ENCODE results near the gene KREMEN2. TPM values are rescaled to one million over a fixed set of nuclear protein-coding genes. Genes with fewer than 3 reads are reported as not detected.

KREMEN2 gene
- total and polyA plus RNA-seq, 9 of the 15 experiments (the other 6 are each of a cell fraction or from before 2014, with no cell fraction given) = 0.04 to 7.7 (median 1.5) TPM; not detected in 1

- Histone ChIP-seq H3K27me3 (ENCODE audit: control insufficient read depth in 2 of 2, insufficient read depth in 2 of 2, low read length in 2 of 2) (no peaks in the 10 kb centered on the region), H3K27ac (ENCODE audit: extremely low read depth, low read depth, low read length) (no peak overlapping the region), H3K9me1 (ENCODE audit: control insufficient read depth, insufficient read depth, low read length) (no peaks in the 10 kb centered on the region), H3K36me3 (ENCODE audit: control insufficient read depth, insufficient read depth, low read length) (peaks cover 26% of the 10 kb centered on the region; the same call in 1 of the 3 replicates), H3K4me3 (no peak overlapping the region), H3K9ac (ENCODE audit: insufficient read depth in 1 of 2, low read depth in 2 of 2, low read length in 2 of 2) (no peak overlapping the region), H2AFZ (ENCODE audit: low read depth, low read length) (no peak overlapping the region), H3K4me2 (ENCODE audit: insufficient read depth, low read length) (no peak overlapping the region), H3K9me3 (replicated peaks; ENCODE audit: control insufficient read depth, insufficient read depth, low read depth, low read length) (no peaks in the 10 kb centered on the region), H3K79me2 (ENCODE audit: control insufficient read depth, insufficient read depth, low read length) (no peaks in the 10 kb centered on the region), H4K20me1 (replicated peaks; ENCODE audit: control insufficient read depth, insufficient read depth, low read length) (no peaks in the 10 kb centered on the region), H3K4me1 (replicated peaks in 1 of 2; ENCODE audit: control insufficient read depth in 2 of 2, insufficient read depth in 2 of 2, low read length in 2 of 2) (peaks cover 3 to 14% of the 10 kb centered on the region in 2 experiments; a peak in 3 of 5 replicates)
- CTCF ChIA-PET (ENCODE audit: low intra/inter-chr PET ratio) = interaction anchor here (0.7 kb wide), 1 partner anchor 91 kb away, joined by 4 read pairs; no protein-coding TSS in a partner anchor
- intact Hi-C loops (cut with micrococcal nuclease) (no loop called here), in situ Hi-C loops (cut with MboI) (no loop called here)
- 93% methylated on average over 14 of the region's 14 CpGs for WGBS (ENCODE audit: insufficient coverage, low coverage, missing lambda C conversion rate)
- FAIRE-seq = no peak
- POLR2A ChIA-PET = interaction anchor here (0.6 kb wide), 1 partner anchor 85 kb away, joined by 5 read pairs; no protein-coding TSS in a partner anchor
- DNase-seq (ENCODE audit: extremely low read depth in 1 of 4, low spot score in 3 of 4) = no peak
- no TSS peak for BruUV-seq (replicated peaks)
- ATAC-seq = no peak
- TF ChIP-seq SMC3 (conservative IDR thresholded peaks at IDR 0.05; ENCODE audit: insufficient read depth, low read depth, low read length) = no peak
- no peak for TF ChIP-seq NCOA6 (IDR thresholded peaks at IDR 0.05)
- TF ChIP-seq ATF7 (IDR thresholded peaks at IDR 0.05) = no peak
- no peak for TF ChIP-seq ZNF140 (CRISPR knock-in tag; IDR thresholded peaks at IDR 0.05)
- TF ChIP-seq ATF3 (IDR thresholded peaks at IDR 0.05) = no peak
- TF ChIP-seq ATF3 (CRISPR knock-in tag; conservative IDR thresholded peaks at IDR 0.05) = no peak
- TF ChIP-seq CREB3 (tag; conservative IDR thresholded peaks at IDR 0.05; ENCODE audit: low read depth) = no peak
- no peak for TF ChIP-seq XRCC5 (IDR thresholded peaks at IDR 0.05; ENCODE audit: low read depth, low read length)
- TF ChIP-seq PHB (CRISPR knock-in tag; IDR thresholded peaks at IDR 0.05) = no peak
- no peak for TF ChIP-seq ZNF311 (CRISPR knock-in tag; IDR thresholded peaks at IDR 0.05)
- TF ChIP-seq ZNF655 (CRISPR knock-in tag; IDR thresholded peaks at IDR 0.05) = no peak
- no peak for TF ChIP-seq AFF4 (CRISPR knock-in tag; IDR thresholded peaks at IDR 0.05)
- TF ChIP-seq TBL1XR1 (IDR thresholded peaks at IDR 0.05; ENCODE audit: low read length in 2 of 2) = no peak
- no peak for TF ChIP-seq MYNN (IDR thresholded peaks at IDR 0.05)
- TF ChIP-seq MYNN (CRISPR knock-in tag; IDR thresholded peaks at IDR 0.05) = no peak
- TF ChIP-seq RCOR1 (IDR thresholded peaks at IDR 0.05; ENCODE audit: borderline replicate concordance in 1 of 2, low read depth in 2 of 2, low read length in 2 of 2) = no peak
- TF ChIP-seq TBP (optimal IDR thresholded peaks at IDR 0.05; ENCODE audit: low read depth, low read length) = no peak
Measured at GRCh38 chr16:2923481-2923880, 40.6 kb upstream of the KREMEN2 start.

All from K562 (cell line).